ENCODE measurements around the gene PHIP.
"Not testable (repeated sequence)": the region's sequence is repeated elsewhere in the genome, so short reads cannot be mapped to it uniquely, and the experiment has no call there.

The PHIP gene

DNA sequence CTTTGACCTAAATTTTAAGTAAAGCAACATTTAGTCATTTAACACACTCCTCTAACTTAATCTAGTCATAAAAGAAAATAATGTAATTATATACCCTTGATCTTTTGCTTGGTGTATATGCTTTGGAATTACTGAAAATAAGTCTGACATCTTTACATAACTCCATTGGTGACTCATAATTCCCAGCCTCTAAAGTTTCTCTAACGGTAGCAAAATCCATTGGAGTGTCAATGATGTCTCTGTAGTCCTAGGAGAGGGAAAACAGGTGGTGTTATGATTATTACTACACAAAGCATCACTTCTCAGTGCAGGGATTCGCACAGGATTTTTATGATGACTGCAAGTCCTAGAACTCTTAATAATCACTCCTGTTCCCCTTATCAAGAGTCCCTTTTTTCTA is 130.5 kb downstream of the PHIP start:
- peaks cover 2% of the 10 kb centered on the region for H3K79me2 ChIP-seq
- H3K27ac ChIP-seq = no peak overlapping the region
- H3K4me2 ChIP-seq (ENCODE audit: low read length) = no peak overlapping the region
- H3K4me1 ChIP-seq = no peaks in the 10 kb centered on the region
- H3K9ac ChIP-seq = no peak overlapping the region
- H3K27me3 ChIP-seq (ENCODE audit: control insufficient read depth, insufficient read depth, low read length) = no peaks in the 10 kb centered on the region
- no peaks in the 10 kb centered on the region for H3K9me3 ChIP-seq (ENCODE audit: control insufficient read depth, low read length)
- H3K4me3 ChIP-seq (ENCODE audit: low read depth, low read length) = no peak overlapping the region
- no peaks in the 10 kb centered on the region for H3K36me3 ChIP-seq (ENCODE audit: control insufficient read depth, insufficient read depth, low read length)
- TF ChIP-seq, protein P1, sequence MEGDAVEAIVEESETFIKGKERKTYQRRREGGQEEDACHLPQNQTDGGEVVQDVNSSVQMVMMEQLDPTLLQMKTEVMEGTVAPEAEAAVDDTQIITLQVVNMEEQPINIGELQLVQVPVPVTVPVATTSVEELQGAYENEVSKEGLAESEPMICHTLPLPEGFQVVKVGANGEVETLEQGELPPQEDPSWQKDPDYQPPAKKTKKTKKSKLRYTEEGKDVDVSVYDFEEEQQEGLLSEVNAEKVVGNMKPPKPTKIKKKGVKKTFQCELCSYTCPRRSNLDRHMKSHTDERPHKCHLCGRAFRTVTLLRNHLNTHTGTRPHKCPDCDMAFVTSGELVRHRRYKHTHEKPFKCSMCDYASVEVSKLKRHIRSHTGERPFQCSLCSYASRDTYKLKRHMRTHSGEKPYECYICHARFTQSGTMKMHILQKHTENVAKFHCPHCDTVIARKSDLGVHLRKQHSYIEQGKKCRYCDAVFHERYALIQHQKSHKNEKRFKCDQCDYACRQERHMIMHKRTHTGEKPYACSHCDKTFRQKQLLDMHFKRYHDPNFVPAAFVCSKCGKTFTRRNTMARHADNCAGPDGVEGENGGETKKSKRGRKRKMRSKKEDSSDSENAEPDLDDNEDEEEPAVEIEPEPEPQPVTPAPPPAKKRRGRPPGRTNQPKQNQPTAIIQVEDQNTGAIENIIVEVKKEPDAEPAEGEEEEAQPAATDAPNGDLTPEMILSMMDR (IDR thresholded peaks at IDR 0.05) = no peak
- no peak overlapping the region for H2AFZ ChIP-seq

DNA sequence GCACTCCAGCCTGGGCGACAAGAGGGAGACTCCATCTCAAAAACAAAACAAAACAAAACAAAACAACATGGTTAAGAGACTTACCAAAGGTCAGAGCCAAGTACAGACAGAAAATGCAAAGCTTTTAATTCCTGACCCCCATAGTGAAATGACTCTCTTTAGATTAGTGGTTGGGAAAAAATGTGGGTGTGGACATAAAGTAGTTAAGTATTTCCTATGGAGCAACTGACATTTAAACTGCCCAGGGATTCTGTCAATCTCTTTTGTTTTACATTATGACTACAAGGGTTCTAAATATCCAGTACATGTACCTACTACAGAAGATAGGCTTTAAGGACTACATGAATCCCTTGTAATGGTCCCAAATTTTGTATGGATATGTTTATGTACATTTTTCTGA is 135.6 kb downstream of the PHIP start:
- Histone ChIP-seq H3K4me3 (ENCODE audit: low read depth, low read length) (no peak overlapping the region), H3K9me3 (ENCODE audit: control insufficient read depth, low read length) (no peaks in the 10 kb centered on the region), H2AFZ (no peak overlapping the region), H3K4me1 (no peaks in the 10 kb centered on the region), H3K27ac (no peak overlapping the region), H3K36me3 (ENCODE audit: control insufficient read depth, insufficient read depth, low read length) (no peaks in the 10 kb centered on the region), H3K9ac (no peak overlapping the region), H3K27me3 (ENCODE audit: control insufficient read depth, insufficient read depth, low read length) (no peaks in the 10 kb centered on the region), H3K4me2 (ENCODE audit: low read length) (no peak overlapping the region), H3K79me2 (no peaks in the 10 kb centered on the region)
- TF ChIP-seq, protein P1 (IDR thresholded peaks at IDR 0.05) = no peak

DNA sequence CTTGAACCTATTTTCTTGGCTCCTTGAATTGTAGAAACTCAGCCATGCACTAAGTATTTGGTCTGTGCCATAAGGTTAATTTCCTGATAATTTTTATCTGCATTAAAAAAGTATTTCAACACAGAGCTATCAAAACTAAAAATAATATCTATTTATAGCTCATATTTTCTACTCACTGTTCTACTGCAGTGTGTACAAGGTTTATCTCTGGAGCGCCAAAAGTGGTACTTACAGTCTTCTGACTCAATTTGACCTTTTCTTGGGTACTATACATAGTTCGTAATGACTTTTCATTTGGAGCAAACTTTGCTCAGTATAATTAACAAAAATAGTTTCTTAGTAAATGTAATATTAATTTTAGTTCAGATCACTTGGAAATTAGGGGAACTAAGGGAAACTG is 141.5 kb downstream of the PHIP start:
- Histone ChIP-seq H3K4me2 (ENCODE audit: low read length) (no peak overlapping the region), H2AFZ (no peak overlapping the region), H3K4me1 (no peaks in the 10 kb centered on the region), H3K79me2 (no peaks in the 10 kb centered on the region), H3K4me3 (ENCODE audit: low read depth, low read length) (no peak overlapping the region), H3K27ac (no peak overlapping the region), H3K9ac (no peak overlapping the region), H3K27me3 (ENCODE audit: control insufficient read depth, insufficient read depth, low read length) (no peaks in the 10 kb centered on the region), H3K36me3 (ENCODE audit: control insufficient read depth, insufficient read depth, low read length) (no peaks in the 10 kb centered on the region), H3K9me3 (ENCODE audit: control insufficient read depth, low read length) (no peaks in the 10 kb centered on the region)
- TF ChIP-seq, protein P1 (IDR thresholded peaks at IDR 0.05) = no peak

DNA sequence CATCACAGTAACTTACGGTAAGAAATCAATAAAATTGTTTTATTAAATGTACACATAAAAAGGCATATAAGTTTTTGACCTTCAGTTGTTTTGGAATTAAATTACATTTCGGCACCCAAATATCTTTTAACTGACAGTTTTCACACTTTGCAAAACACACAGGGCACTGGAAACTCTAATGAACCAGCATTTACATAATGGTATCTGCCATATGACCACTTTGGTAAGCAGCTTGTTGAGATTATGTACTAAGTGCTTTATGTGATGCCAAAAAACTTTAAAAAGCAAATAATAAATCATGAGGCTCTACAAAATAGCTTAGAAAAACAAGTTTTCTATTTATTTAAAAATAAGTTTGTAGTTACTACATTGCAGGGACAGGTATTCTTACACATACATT is 142.5 kb downstream of the PHIP start:
- Histone ChIP-seq H3K79me2 (no peaks in the 10 kb centered on the region), H3K27ac (no peak overlapping the region), H3K4me3 (ENCODE audit: low read depth, low read length) (no peak overlapping the region), H2AFZ (no peak overlapping the region), H3K36me3 (ENCODE audit: control insufficient read depth, insufficient read depth, low read length) (no peaks in the 10 kb centered on the region), H3K9me3 (ENCODE audit: control insufficient read depth, low read length) (no peaks in the 10 kb centered on the region), H3K4me2 (ENCODE audit: low read length) (no peak overlapping the region), H3K4me1 (no peaks in the 10 kb centered on the region), H3K9ac (no peak overlapping the region), H3K27me3 (ENCODE audit: control insufficient read depth, insufficient read depth, low read length) (no peaks in the 10 kb centered on the region)
- TF ChIP-seq, protein P1 (IDR thresholded peaks at IDR 0.05) = no peak

DNA sequence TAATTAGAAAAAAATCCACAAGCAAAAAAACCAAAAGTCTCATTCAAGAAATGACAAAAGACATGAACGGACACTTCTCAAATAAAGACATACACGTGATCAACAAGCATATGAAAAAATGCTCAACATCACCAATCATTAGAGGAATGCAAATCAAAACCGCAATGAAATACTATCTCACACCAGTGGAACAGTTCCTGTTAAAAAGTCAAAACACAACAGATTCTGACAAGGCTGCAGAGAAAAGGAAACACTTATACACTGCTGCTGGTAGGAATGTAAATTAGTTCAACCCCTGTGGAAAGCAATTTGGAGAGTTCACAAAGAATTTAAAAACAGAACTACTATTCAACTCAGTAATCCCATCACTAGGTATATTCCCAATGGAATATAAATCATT is 152.7 kb downstream of the PHIP start:
- Histone ChIP-seq H3K79me2 (no peaks in the 10 kb centered on the region), H3K4me1 (no peaks in the 10 kb centered on the region), H3K9ac (no peak overlapping the region), H3K4me2 (ENCODE audit: low read length) (no peak overlapping the region), H3K4me3 (ENCODE audit: low read depth, low read length) (no peak overlapping the region), H2AFZ (no peak overlapping the region), H3K36me3 (ENCODE audit: control insufficient read depth, insufficient read depth, low read length) (no peaks in the 10 kb centered on the region), H3K27me3 (ENCODE audit: control insufficient read depth, insufficient read depth, low read length) (no peaks in the 10 kb centered on the region), H3K9me3 (ENCODE audit: control insufficient read depth, low read length) (no peaks in the 10 kb centered on the region), H3K27ac (no peak overlapping the region)
- TF ChIP-seq, protein P1 (IDR thresholded peaks at IDR 0.05) = no peak

DNA sequence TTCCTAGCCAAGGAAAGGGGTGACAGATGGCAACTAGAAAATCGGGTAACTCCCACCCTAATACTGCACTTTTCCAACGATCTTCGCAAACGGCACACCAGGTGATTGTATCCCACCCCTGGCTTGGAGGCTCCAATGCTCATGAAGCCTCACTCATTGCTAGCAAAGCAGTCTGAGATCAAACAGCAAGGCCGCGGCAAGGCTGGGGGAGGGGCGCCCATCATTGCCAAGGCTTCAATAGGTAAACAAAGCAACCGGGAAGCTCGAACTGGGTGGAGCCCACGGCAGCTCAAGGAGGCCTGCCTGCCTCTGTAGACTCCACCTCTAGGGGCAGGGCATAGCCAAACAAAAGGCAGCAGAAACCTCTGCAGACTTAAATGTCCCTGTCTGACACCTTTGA is 156.9 kb downstream of the PHIP start:
- not testable (repeated sequence) for H2AFZ ChIP-seq; H3K4me1 ChIP-seq; H3K79me2 ChIP-seq; H3K36me3 ChIP-seq (ENCODE audit: control insufficient read depth, insufficient read depth, low read length); H3K9me3 ChIP-seq (ENCODE audit: control insufficient read depth, low read length); H3K27me3 ChIP-seq (ENCODE audit: control insufficient read depth, insufficient read depth, low read length); H3K4me2 ChIP-seq (ENCODE audit: low read length); H3K27ac ChIP-seq; H3K4me3 ChIP-seq (ENCODE audit: low read depth, low read length); H3K9ac ChIP-seq

All from parathyroid adenoma (tissue), 2 donors.